Measurements from ENCODE around the gene SLC30A4. TPM values are rescaled to one million over a fixed set of nuclear protein-coding genes. Genes with fewer than 3 reads are reported as not detected.

Gene SLC30A4
- polyA plus RNA-seq, 3 donors, result 0.05 to 0.21 (median 0.17) TPM

- H3K4me3 Mint-ChIP-seq, result no peak overlapping the region
- intact Hi-C loops (cut with micrococcal nuclease), result no loop called here
- DNase-seq, result no peak
- peaks cover 0 to 8% (median 4%) of the 10 kb centered on the region in 3 donors for H3K27me3 Mint-ChIP-seq (ENCODE audit: low read depth in 3 of 3)
- Histone ChIP-seq H2AFZ (ENCODE audit: insufficient read depth, low read depth, low read length, poor library complexity, severe bottlenecking) (no peak overlapping the region), H3K79me2 (ENCODE audit: insufficient read depth, low read length) (no peaks in the 10 kb centered on the region), H3K27me3 (ENCODE audit: control insufficient read depth in 2 of 2, insufficient read depth in 2 of 2, low read length in 2 of 2) (no peaks in the 10 kb centered on the region), H3K27ac (ENCODE audit: low read depth in 1 of 2, low read length in 2 of 2) (no peak overlapping the region), H3K9ac (ENCODE audit: insufficient read depth, low read length, poor library complexity, severe bottlenecking) (no peak overlapping the region), H4K20me1 (ENCODE audit: insufficient read depth, low read length) (no peaks in the 10 kb centered on the region), H3K4me3 (replicated peaks in 1 of 3; ENCODE audit: low read depth in 2 of 3, low read length in 3 of 3) (no peak overlapping the region), H3K36me3 (replicated peaks in 1 of 2; ENCODE audit: control insufficient read depth in 1 of 2, insufficient read depth in 2 of 2, low read length in 2 of 2) (no peaks in the 10 kb centered on the region), H3K4me1 (ENCODE audit: control insufficient read depth in 1 of 2, insufficient read depth in 2 of 2, low read length in 2 of 2) (no peaks in the 10 kb centered on the region), H3K9me3 (replicated peaks in 1 of 2; ENCODE audit: control insufficient read depth in 1 of 2, insufficient read depth in 1 of 2, low read length in 2 of 2) (no peaks in the 10 kb centered on the region), H3K4me2 (replicated peaks; ENCODE audit: extremely low read depth, low read length, poor library complexity, severe bottlenecking) (no peak overlapping the region)
- H3K36me3 Mint-ChIP-seq, result no peaks in the 10 kb centered on the region
- no peaks in the 10 kb centered on the region for H3K4me1 Mint-ChIP-seq
- H3K9me3 Mint-ChIP-seq, result no peaks in the 10 kb centered on the region
- no CpG with 5 or more reads among the region's 3 CpGs for WGBS (ENCODE audit: insufficient coverage)
- no peak overlapping the region for H3K27ac Mint-ChIP-seq
- TF ChIP-seq CTCF (IDR thresholded peaks at IDR 0.05), result no peak
These were observed 25.3 kb downstream of the SLC30A4 start for GRCh38 chr15:45497261-45497660.

GRCh38 chr15:45496658-45497057 lies 25.9 kb downstream of the SLC30A4 start:
- no peaks in the 10 kb centered on the region for H3K36me3 ChIP-seq (replicated peaks in 1 of 2; ENCODE audit: control insufficient read depth in 1 of 2, insufficient read depth in 2 of 2, low read length in 2 of 2)
- no peak for TF ChIP-seq CTCF (IDR thresholded peaks at IDR 0.05)
- no peaks in the 10 kb centered on the region for H3K4me1 ChIP-seq (ENCODE audit: control insufficient read depth in 1 of 2, insufficient read depth in 2 of 2, low read length in 2 of 2)
- H3K4me2 ChIP-seq (replicated peaks; ENCODE audit: extremely low read depth, low read length, poor library complexity, severe bottlenecking), result no peak overlapping the region
- Mint-ChIP-seq H3K27ac (no peak overlapping the region), H3K27me3 (ENCODE audit: low read depth in 3 of 3) (peaks cover 0 to 8% (median 4%) of the 10 kb centered on the region in 3 donors), H3K4me1 (no peaks in the 10 kb centered on the region), H3K9me3 (no peaks in the 10 kb centered on the region), H3K36me3 (no peaks in the 10 kb centered on the region), H3K4me3 (no peak overlapping the region)
- H2AFZ ChIP-seq (ENCODE audit: insufficient read depth, low read depth, low read length, poor library complexity, severe bottlenecking), result no peak overlapping the region
- H3K79me2 ChIP-seq (ENCODE audit: insufficient read depth, low read length), result no peaks in the 10 kb centered on the region
- no peak for DNase-seq
- no peak overlapping the region for H3K4me3 ChIP-seq (replicated peaks in 1 of 3; ENCODE audit: low read depth in 2 of 3, low read length in 3 of 3)
- no peaks in the 10 kb centered on the region for H4K20me1 ChIP-seq (ENCODE audit: insufficient read depth, low read length)
- no peak overlapping the region for H3K27ac ChIP-seq (ENCODE audit: low read depth in 1 of 2, low read length in 2 of 2)
- H3K9me3 ChIP-seq (replicated peaks in 1 of 2; ENCODE audit: control insufficient read depth in 1 of 2, insufficient read depth in 1 of 2, low read length in 2 of 2), result no peaks in the 10 kb centered on the region
- H3K27me3 ChIP-seq (ENCODE audit: control insufficient read depth in 2 of 2, insufficient read depth in 2 of 2, low read length in 2 of 2), result no peaks in the 10 kb centered on the region
- no CpG with 5 or more reads among the region's 2 CpGs for WGBS (ENCODE audit: insufficient coverage)
- intact Hi-C loops (cut with micrococcal nuclease), result no loop called here
- H3K9ac ChIP-seq (ENCODE audit: insufficient read depth, low read length, poor library complexity, severe bottlenecking), result no peak overlapping the region
